ENCODE data around the gene CFB.
"Not testable (repeated sequence)": the region's sequence is repeated elsewhere in the genome, so short reads cannot be mapped to it uniquely, and the experiment has no call there.

The CFB gene

DNA sequence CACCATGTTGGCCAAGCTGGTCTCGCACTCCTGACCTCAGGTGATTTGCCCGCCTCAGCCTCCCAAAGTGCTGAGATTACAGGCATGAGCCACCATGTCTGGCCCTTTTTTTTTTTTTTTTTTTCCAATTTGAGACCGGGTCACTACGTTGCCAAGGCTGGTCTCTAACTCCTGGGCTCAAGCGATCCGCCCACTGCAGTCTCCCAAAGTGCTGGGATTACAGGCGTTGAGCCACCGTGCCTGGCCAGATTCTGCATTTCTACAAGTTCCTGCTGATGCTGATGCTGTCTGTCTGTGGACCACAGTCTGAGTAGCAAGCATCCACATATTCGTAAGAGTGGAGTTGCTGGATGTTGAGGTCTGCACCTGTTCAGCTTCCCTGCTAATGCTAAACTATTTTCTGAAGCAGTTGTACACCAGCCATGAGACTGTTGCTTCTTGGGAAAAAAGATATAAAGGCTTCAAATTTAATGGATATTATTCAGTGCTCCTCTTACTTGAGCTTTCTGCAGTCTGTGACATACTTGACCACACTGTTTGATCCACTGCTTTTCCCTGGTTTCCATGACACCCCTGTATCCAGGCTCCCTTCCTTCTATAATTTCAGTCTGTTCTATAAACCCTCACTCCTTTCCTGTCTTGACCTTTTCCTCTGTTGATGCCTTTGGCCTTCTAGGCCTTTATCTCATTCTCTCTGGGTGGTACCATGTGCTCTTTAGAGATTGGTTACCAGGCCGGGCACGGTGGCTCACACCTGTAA is 33.9 kb upstream of the CFB start:
- no peak for DNase-seq (ENCODE audit: low spot score)

DNA sequence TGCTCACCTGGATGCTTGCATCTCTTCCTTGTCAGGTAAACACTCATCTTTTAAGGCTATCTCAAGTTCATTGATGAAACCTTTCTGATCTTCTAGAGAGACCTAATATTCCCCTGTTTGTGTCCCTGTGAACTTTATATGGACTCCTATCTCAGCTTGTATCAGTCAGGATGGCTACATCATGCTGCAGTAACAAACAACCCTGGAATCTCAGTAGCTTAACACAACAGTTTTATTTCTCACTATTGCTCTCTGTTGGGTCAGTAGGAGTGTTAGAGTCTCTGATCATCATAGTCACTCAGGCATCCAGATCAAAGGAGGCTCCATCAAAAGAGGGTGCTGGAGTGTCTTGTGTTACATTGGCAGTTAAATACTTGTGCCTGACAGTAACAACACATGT is 30.5 kb upstream of the CFB start:
- DNase-seq (ENCODE audit: low spot score) = no peak

DNA sequence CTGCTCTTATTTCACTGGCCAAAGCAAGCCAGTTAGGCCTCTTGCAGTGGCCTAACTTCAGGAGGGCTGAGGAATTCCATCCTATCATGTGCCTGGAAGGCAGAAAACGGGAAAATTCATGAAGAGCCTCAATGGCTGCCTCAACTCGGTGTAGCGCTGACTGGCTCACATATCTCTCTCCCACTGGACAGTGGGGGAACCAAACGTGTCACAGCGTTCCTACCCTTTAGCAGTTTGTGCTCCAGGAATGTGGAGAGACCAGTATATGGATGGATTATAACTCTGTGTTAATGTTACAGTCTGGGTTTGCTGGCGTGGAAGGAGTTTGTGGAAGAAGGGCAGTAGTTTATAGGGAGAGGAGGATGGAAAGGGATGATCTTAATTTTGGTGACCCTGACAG is 30.1 kb upstream of the CFB start:
- DNase-seq (ENCODE audit: low spot score) = no peak

DNA sequence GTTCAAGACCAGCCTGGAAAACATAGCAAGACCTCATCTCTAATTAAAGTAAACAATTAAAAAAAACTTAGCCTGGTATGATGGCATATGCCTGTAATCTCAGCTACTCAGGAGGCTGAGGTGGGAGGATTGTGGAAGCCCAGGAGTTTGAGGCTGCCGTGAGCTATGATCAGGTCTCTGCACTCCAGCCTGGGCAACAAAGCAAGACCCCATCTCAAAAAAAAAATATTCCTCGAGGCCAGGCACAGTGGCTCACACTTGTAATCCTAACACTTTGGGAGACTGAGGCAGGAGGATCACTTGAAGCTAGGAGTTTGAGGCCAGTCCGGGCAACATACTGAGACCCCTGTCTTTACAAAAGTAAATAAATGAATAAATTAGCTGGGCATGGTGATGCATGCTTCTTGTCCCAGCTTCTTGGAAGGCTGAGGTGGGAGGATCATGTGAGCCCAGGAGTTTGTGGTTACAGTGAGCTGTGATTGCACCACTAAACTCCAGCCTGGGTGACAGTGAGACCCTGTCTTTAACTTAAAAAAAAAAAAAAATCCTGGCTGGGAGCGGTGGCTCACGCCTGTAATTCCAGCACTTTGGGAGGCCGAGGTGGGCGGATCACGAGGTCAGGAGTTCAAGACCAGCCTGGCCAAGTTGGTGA is 27.7 kb upstream of the CFB start:
- DNase-seq (ENCODE audit: low spot score) = no peak

DNA sequence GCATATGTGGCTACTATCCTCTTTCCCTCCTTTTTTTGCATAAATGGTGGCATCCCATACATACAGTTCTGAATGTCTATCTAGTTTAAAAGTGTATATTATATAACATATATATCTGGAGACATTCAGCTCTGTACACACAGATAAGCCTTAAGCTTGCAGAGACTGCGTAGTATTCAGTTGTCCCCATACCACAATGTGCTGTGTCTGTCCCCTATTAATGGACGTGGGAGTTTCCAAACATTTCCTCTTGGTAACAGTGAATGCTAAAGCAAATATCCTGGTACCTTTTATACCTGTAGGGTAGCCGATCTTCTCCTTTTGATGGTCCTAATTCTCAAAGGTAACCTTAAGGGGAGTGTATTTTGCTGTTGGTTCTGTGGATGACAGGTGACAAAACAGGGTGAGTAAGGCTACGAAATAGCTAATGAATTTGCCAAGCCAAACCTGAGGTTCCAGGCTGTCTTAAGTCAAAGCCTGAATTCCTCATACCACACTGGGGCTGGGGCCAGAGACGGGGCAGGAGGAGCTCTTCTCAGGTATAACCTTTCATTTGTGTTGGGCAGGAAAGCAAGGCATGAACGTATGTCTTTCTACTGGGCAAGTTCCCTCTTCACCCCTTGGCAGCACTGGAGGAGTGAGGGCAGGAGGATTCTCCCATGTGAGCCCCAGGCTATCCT is 26.1 kb upstream of the CFB start:
- DNase-seq (ENCODE audit: low spot score) = no peak

DNA sequence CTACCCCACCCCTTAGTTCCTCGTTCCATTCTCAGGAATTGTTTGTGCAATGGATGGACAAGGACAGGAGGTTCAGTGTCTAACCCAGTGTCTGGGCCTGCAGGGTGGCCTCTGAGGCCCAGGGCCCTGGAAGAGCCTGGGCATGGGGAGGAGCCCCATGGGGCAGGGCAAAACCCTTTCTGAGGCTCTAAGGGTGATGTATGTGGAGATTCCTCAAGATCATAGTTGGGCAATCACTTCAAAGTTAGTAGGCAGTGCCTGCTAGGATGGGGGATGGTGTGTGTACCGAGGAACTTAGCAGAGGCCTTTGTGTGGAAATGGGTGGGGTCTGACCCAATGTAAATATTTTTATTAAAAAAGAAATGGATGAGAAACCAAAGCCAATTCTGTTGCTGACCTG is 25.1 kb upstream of the CFB start:
- no peak for DNase-seq (ENCODE audit: low spot score)

DNA sequence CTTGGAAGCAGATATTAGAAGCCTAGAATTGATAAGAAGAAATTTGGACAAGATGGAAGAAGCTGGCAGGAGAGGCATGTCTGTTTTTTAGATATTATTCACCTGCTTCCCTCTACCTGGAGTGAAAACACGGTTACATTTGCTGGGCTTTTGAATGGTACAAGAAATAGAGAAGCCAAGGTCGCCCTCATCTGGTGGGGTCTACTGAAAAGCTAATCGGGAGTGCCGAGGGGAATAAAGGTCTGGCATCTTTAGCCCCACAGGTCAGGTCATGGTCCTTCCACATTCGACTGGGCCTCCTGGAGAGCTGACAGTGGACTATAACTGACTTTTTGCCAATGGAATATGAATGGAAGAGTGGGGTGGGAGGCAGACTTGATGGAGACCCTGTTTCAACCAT is 23.0 kb upstream of the CFB start:
- DNase-seq (ENCODE audit: low spot score) = no peak

DNA sequence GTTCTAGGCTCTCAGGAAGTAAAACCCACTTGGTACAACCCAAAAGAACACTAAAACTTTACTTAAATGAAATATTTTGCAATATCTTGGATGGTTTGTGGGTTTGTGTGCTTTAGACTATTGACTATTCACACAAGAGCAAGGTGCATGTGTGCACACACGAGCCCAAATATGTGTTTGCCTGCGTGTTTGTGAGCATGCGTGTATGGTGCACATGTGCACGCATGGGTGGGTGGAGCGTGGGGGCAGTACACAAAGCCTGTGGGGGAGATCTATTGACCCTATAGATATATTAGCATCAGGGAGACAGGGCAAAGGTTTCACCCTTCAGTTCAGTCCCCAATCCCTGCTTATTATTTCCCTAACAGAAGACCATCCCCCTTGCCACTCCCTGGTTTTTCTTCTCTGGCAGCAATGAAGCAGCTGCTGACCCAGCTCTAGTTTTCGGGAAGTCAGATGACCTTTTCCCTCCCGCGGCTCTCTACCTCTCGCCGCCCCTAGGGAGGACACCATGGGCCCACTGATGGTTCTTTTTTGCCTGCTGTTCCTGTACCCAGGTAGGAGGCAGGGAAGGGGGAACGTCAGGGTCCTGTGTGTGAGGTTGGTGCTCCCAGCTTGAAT is 18.5 kb upstream of the CFB start, which contains the start of gene C2:
Gene C2, plus strand, starts transcription at position 476 of the 621 bp plus-strand sequence. Its CDS starts 36 bp downstream, at position 512.
- no peak for DNase-seq (ENCODE audit: low spot score)

DNA sequence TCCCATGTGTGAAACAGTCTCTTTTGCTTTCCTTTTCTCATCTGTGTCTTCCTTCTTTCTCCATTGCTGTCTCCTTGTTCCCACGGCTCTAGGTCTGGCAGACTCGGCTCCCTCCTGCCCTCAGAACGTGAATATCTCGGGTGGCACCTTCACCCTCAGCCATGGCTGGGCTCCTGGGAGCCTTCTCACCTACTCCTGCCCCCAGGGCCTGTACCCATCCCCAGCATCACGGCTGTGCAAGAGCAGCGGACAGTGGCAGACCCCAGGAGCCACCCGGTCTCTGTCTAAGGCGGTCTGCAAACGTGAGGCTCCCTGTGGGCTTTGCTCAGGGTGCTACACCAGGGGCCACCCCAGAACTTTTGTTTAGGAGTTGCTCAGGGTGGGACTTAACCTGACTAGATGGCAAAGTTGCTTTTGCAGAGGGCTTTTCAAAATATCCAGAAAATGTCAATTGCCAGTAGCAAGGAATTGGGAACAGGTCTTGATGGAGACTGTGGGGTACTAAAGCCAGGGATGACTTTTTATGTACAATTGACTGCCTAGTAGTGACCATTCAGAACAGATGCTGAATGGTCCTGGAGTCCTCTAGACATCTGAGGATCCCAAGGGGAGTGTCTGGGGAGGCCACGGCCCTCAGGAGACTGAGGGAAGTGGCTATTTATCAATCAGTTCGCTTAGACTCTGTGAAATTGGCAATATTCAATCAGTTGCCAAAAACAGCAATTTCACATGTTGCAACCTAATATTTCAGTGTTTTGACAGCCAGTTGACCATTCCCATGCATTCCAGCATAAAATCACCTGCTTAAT is 17.8 kb upstream of the CFB start:
- DNase-seq (ENCODE audit: low spot score) = no peak

DNA sequence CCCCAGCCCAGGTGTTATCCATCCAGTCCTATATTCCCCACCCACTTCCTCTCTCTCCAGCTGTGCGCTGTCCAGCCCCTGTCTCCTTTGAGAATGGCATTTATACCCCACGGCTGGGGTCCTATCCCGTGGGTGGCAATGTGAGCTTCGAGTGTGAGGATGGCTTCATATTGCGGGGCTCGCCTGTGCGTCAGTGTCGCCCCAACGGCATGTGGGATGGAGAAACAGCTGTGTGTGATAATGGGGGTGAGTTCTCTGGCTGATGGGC is 17.3 kb upstream of the CFB start:
- no peak for DNase-seq (ENCODE audit: low spot score)

DNA sequence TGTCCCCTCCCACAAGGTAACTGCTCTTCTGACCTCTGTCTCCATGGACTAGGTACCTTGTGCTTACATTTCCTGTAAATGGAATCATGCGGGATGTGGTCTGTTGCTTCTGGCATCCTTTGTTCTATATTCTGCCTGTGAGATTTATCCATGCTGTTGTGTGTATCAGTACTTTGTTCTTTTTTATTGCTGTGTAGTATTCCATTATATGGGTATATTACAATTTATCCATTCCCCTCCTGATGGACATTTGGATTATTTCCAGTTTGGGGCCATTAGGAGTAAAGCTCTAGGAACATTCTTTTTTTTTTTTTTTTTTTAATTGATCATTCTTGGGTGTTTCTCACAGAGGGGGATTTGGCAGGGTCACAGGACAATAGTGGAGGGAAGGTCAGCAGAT is 14.9 kb upstream of the CFB start:
- DNase-seq (ENCODE audit: low spot score) = no peak

DNA sequence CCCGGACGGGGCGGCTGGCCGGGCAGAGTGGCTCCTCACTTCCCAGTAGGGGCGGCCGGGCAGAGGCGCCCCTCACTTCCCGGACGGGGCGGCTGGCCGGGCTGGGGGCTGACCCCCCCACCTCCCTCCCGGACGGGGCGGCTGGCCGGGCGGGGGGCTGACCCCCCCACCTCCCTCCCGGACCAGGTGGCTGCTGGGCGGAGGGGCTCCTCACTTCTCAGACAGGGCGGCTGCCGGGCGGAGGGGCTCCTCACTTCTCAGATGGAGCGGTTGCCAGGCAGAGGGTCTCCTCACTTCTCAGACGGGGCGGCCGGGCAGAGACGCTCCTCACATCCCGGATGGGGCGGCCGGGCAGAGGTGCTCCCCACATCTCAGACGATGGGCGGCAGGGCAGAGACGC is 13.8 kb upstream of the CFB start:
- not testable (repeated sequence) for DNase-seq (ENCODE audit: low spot score)

DNA sequence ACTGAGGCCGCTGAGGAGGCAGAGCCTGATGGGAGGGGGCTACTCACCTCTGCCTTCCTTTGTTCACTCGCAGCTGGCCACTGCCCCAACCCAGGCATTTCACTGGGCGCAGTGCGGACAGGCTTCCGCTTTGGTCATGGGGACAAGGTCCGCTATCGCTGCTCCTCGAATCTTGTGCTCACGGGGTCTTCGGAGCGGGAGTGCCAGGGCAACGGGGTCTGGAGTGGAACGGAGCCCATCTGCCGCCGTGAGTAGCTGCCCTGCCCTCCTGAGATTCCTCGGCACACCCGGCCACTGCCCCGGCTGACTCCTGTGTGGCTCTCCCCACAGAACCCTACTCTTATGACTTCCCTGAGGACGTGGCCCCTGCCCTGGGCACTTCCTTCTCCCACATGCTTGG is 12.4 kb upstream of the CFB start:
- no peak for DNase-seq (ENCODE audit: low spot score)

DNA sequence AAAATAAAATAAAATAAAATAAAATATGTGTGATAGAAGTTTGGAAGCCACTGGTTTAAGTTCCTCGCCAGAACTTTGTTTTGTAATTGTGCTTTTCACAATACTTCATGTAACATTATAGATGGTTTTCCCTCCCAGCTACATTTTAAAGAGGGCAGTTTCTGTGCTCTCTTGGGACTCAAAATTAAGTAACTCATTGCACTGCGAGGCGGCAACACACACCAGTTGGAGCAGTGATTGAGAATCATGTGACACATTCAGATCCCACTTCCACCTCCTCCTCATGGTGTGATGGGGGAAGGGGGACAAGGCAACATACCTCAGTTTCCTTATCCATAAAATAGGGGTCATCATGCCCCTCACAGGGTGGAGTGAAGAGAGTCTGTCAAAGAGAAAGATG is 10.9 kb upstream of the CFB start:
- no peak for DNase-seq (ENCODE audit: low spot score)

DNA sequence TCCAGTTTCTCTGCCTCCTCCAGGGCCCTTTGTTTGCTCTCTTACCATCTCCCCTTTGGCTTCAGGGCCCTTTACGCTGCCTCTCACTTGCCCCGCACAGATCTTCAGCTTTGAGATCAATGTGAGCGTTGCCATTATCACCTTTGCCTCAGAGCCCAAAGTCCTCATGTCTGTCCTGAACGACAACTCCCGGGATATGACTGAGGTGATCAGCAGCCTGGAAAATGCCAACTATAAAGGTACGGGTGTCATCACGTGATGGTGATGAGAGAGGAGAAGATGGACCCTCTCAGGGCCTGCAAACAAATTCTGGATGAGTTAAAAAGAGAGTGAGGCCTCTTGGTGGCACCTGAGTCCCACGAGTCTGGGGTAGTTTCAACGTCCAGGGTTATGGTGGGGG is 10.1 kb upstream of the CFB start:
- DNase-seq (ENCODE audit: low spot score) = no peak

DNA sequence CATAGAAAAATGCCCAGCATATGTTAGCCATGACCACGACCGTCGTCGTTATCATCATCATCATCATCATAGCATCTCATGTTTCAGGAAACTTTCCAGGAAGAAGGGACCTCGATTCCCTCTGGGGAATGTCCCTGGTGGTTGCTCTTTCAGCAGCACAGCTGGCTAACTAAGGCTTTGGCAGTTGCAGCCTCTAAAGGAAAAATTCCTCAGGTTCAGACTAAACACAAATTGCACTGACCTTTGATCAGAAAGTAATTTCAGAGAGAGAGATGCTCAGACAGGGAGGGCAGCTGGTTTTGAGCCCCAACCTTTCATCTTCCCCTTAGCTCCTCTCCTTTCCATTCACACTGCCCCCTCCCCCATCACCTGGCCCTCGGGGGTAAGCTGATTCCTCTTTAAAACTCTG is 5.6 kb upstream of the CFB start:
- DNase-seq (ENCODE audit: low spot score) = no peak

DNA sequence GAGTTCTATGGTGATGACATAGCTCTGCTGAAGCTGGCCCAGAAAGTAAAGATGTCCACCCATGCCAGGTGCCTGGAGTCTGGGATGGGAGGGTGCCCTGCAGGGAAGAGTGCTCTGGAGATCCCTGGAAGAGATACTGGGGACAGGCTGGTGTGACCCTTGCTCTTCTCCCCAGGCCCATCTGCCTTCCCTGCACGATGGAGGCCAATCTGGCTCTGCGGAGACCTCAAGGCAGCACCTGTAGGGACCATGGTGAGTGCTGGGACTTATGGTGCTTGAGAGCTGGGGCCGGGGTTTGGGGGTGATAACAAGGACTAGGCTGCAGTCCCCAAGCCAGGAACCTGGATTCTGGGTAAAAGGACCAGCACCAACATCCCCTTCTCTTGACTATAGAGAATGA is 2.2 kb upstream of the CFB start:
- no peak for DNase-seq (ENCODE audit: low spot score)

DNA sequence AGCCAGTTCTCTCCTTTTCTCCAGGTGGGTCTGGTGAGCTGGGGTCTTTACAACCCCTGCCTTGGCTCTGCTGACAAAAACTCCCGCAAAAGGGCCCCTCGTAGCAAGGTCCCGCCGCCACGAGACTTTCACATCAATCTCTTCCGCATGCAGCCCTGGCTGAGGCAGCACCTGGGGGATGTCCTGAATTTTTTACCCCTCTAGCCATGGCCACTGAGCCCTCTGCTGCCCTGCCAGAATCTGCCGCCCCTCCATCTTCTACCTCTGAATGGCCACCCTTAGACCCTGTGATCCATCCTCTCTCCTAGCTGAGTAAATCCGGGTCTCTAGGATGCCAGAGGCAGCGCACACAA is 765 bp upstream of the CFB start:
- DNase-seq (ENCODE audit: low spot score) = no peak

DNA sequence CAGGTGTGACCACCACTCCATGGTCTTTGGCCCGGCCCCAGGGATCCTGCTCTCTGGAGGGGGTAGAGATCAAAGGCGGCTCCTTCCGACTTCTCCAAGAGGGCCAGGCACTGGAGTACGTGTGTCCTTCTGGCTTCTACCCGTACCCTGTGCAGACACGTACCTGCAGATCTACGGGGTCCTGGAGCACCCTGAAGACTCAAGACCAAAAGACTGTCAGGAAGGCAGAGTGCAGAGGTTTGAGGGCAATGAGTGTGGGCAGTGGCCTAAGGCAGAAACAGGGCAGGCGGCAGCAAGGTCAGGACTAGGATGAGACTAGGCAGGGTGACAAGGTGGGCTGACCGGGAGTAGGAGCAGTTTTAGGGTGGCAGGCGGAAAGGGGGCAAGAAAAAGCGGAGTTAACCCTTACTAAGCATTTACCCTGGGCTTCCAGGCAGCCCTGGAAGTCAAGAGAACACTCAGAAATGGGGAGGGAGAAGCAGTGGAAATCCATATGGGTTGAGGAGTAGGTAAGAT is 533 bp downstream of the CFB start:
- DNase-seq (ENCODE audit: low spot score) = no peak

DNA sequence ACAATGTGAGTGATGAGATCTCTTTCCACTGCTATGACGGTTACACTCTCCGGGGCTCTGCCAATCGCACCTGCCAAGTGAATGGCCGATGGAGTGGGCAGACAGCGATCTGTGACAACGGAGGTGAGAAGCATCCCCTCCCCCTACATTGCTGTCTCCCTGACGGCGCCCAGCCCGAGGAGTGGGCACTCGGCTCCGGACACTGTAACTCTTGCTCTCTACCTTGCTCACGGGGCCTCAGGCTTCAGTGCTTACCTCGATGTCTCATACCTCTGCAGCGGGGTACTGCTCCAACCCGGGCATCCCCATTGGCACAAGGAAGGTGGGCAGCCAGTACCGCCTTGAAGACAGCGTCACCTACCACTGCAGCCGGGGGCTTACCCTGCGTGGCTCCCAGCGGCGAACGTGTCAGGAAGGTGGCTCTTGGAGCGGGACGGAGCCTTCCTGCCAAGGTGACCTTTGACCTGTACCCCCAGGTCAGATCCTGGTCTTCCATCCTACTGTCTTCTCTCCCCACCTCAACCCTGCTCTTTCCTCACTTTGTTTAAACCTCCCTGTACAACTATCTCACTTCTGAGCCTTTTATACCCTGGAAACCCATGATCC is 1.3 kb downstream of the CFB start:
- no peak for DNase-seq (ENCODE audit: low spot score)

DNA sequence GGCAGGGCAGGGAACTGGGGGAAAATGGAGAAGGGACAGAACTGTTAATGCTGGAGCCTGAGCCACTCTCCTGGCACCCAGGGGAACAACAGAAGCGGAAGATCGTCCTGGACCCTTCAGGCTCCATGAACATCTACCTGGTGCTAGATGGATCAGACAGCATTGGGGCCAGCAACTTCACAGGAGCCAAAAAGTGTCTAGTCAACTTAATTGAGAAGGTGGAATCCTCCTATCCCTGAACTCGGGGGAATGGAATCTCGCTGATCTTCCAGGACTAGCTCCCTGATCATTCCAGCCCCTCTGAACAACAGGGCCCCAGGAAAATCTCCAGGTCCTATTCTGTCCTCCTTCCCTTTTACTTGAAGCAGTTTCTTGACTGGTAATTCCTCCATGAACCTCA is 2.0 kb downstream of the CFB start:
- DNase-seq (ENCODE audit: low spot score) = no peak

DNA sequence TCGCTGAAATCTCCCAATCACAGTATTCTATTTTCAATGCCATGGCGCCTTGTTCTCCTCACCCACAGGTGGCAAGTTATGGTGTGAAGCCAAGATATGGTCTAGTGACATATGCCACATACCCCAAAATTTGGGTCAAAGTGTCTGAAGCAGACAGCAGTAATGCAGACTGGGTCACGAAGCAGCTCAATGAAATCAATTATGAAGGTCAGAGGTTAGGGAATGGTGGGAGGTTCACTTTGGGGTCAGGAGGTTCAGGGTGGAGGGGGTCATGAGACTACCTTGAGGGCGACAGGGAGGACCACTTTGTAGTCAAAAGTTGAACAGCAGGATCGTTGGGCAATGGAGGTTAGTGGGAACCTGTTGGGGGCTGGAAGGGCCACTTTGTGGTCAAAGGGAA is 2.4 kb downstream of the CFB start:
- DNase-seq (ENCODE audit: low spot score) = no peak

Measured in RKO (cell line).